ENCODE data around the gene ZAP70. TPM values are rescaled to one million over a fixed set of nuclear protein-coding genes. Genes with fewer than 3 reads are reported as not detected.
A peak's percentile ranks its signal among the peaks of the same experiment; 100 is the strongest.

ZAP70 gene
- total RNA-seq (2016; rRNA removed; fragmentation: Illumina TruSeq; extraction: Trizol) (0.18 and 0.51 TPM in 2 replicates), polyA plus RNA-seq (2011; rRNA removed) (4.0 and 7.1 TPM in 2 replicates), polyA minus RNA-seq (2011; rRNA and poly(A)+ RNA removed; ENCODE audit: low replicate concordance) (5.3 TPM in 1 of 2 replicates, not detected in the other), Bru-seq, nascent RNA (percentile 25 among the genes with signal in this experiment), BruChase-seq, experiment 1, labeled RNA remaining after a 6-hour chase (percentile 22 among the genes with signal in this experiment), BruChase-seq, experiment 2, labeled RNA remaining after a 2-hour chase (percentile 21 among the genes with signal in this experiment)
- total RNA-seq (2016; cell fraction: cytosol; rRNA removed; fragmentation: Illumina TruSeq; extraction: Trizol; ENCODE audit: low read depth) = not detected in 2 replicates
- total RNA-seq (2016; cell fraction: insoluble cytoplasmic fraction; rRNA removed; fragmentation: Illumina TruSeq; extraction: Trizol) = 0.24 and 0.43 TPM in 2 replicates
- total RNA-seq (2016; cell fraction: membrane; rRNA removed; fragmentation: Illumina TruSeq; extraction: Trizol) = not detected in 2 replicates
- total RNA-seq (2016; cell fraction: nucleus; rRNA removed; fragmentation: Illumina TruSeq; extraction: Trizol) = 0.28 and 0.31 TPM in 2 replicates
- 2.5 and 3.2 TPM in 2 replicates for polyA plus RNA-seq (2011; cell fraction: cytosol; rRNA removed)
- polyA plus RNA-seq (2011; cell fraction: nucleus; rRNA removed) = 64.9 and 67.7 TPM in 2 replicates
- 2.2 and 3.6 TPM in 2 replicates for polyA plus RNA-seq (2012)
- not detected in 2 replicates for polyA plus RNA-seq (2016; cell fraction: cytosol; fragmentation: Illumina TruSeq; extraction: Trizol; ENCODE audit: low read depth)
- 0.27 and 0.57 TPM in 2 replicates for polyA plus RNA-seq (2016; cell fraction: insoluble cytoplasmic fraction; fragmentation: Illumina TruSeq; extraction: Trizol; ENCODE audit: low read depth)
- polyA plus RNA-seq (2016; cell fraction: membrane; fragmentation: Illumina TruSeq; extraction: Trizol; ENCODE audit: low read depth) = not detected in 2 replicates
- polyA plus RNA-seq (2016; cell fraction: nucleus; fragmentation: Illumina TruSeq; extraction: Trizol; ENCODE audit: insufficient read depth, low read depth) = 1.00 and 1.1 TPM in 2 replicates
- 1.5 and 1.6 TPM in 2 replicates for polyA minus RNA-seq (2011; cell fraction: cytosol; rRNA and poly(A)+ RNA removed)
- polyA minus RNA-seq (2011; cell fraction: nucleus; rRNA and poly(A)+ RNA removed) = 5.0 and 5.6 TPM in 2 replicates
- long read RNA-seq, experiment 1, partial matches to known transcripts = 0 of 1 reads
- long read RNA-seq, experiment 1, other reads (novel, unspliced or antisense) = 1 of 1 reads
- long read RNA-seq, experiment 2, partial matches to known transcripts = 0 of 3 reads
- long read RNA-seq, experiment 2, other reads (novel, unspliced or antisense) = 2 of 3 reads

DNA sequence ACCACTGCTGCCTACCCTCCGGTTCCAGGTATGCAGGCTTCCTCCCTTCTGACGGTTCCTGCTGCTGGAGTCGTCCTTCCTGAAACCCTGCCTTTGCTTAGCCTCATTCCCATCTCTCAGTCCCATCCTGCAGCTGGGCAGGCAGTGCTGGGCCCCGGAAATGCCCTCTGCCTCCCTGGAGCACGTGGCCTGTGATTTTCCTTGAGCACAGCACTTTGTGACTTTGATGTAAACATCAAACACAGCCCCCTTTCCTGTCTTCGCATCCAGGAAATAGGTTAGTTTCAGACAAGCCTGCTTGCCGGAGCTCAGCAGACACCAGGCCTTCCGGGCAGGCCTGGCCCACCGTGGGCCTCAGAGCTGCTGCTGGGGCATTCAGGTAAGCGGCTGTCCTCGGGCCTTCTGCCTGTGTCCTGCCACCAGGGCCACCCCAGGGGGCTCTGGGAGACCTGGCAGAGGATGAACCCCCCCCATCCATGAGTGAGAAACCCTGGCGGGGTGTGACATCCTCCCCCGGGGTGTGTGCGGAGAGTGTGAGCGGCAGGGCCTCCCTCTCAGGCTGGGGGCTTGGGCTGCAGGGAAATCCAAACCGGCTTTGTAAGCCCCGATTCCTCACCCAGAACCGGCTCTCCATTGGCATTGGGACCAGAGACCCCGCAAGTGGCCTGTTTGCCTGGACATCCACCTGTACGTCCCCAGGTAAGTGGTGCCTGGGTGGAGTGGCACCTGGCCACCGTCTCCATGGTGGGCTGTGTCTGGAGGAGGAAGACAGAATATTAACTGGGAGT, at the start of gene ZAP70:
ZAP70 (plus strand) TSS at position 281 of the 788 bp plus-strand sequence. CDS start 10,461 bp downstream, outside the sequence.
- in situ Hi-C loops (cut with HindIII; ENCODE audit: extremely low pct_ligation_motif_present, low pct_unique_long_range_greater_than_20kb) = no loop called here
- 49% methylated on average over 18 of the region's 21 CpGs for WGBS (ENCODE audit: low lambda C conversion rate)
- Histone ChIP-seq H3K79me2 (ENCODE audit: insufficient read depth, low read length) (no peaks in the 10 kb centered on the region), H3K4me1 (ENCODE audit: insufficient read depth, low read length) (peaks cover 14% of the 10 kb centered on the region), H3K9ac (ENCODE audit: insufficient read depth, low read depth, low read length) (peak within 1 kb of the TSS; percentile 10; the same call in 1 of the 2 replicates), H3K27ac (ENCODE audit: extremely low read length, insufficient read depth, low read length) (no peak within 1 kb of the TSS), H4K20me1 (ENCODE audit: insufficient read depth, low read length) (no peaks in the 10 kb centered on the region), H3K27me3 (ENCODE audit: control insufficient read depth in 1 of 2, insufficient read depth in 2 of 2, low read length in 2 of 2) (peaks cover 2 to 30% of the 10 kb centered on the region in 2 experiments; a peak in 4 of 5 replicates), H3K4me3 (replicated peaks in 1 of 3; ENCODE audit: insufficient read depth in 1 of 3, low read depth in 2 of 3, low read length in 3 of 3) (peak within 1 kb of the TSS in 1 of 3 experiments; percentile 9; a peak in 1 of 6 replicates), H3K36me3 (replicated peaks in 1 of 2; ENCODE audit: control insufficient read depth in 1 of 2, insufficient read depth in 2 of 2, low read length in 2 of 2) (no peaks in the 10 kb centered on the region), H2AFZ (ENCODE audit: low read length) (peak within 1 kb of the TSS; percentile 71), H3K9me3 (ENCODE audit: low read length) (no peaks in the 10 kb centered on the region), H3K4me2 (ENCODE audit: low read depth, low read length) (peak within 1 kb of the TSS; percentile 55)
- DNase-seq (ENCODE audit: low spot score) (peak; percentile 24), FAIRE-seq (no peak), ATAC-seq (peak; percentile 34)
- BruUV-seq (replicated peaks) = no TSS peak
- intact Hi-C loops (cut with micrococcal nuclease; ENCODE audit: unreplicated experiment) = loop anchor here (10.0 kb wide), 1 partner anchor 551 kb away; no protein-coding TSS in a partner anchor
- CTCF ChIA-PET (ENCODE audit: low intra/inter-chr PET ratio, low total read pairs) = no interaction called here
- POLR2A ChIA-PET = no interaction called here
- TF ChIP-seq, protein P1, sequence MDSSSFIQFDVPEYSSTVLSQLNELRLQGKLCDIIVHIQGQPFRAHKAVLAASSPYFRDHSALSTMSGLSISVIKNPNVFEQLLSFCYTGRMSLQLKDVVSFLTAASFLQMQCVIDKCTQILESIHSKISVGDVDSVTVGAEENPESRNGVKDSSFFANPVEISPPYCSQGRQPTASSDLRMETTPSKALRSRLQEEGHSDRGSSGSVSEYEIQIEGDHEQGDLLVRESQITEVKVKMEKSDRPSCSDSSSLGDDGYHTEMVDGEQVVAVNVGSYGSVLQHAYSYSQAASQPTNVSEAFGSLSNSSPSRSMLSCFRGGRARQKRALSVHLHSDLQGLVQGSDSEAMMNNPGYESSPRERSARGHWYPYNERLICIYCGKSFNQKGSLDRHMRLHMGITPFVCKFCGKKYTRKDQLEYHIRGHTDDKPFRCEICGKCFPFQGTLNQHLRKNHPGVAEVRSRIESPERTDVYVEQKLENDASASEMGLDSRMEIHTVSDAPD (CRISPR knock-in tag; IDR thresholded peaks at IDR 0.05) = no peak
- TF ChIP-seq MED1 (CRISPR knock-in tag; IDR thresholded peaks at IDR 0.05) (peak; percentile 42; the same call in 1 of the 2 replicates), ZSCAN9 (CRISPR knock-in tag; IDR thresholded peaks at IDR 0.05; ENCODE audit: borderline replicate concordance) (0 out of 2 replicates have a peak, but pooled peaks have one; percentile 27), HOXA3 (CRISPR knock-in tag; IDR thresholded peaks at IDR 0.05) (0 out of 2 replicates have a peak, but pooled peaks have one; percentile 15), ZNF768 (CRISPR knock-in tag; IDR thresholded peaks at IDR 0.05) (no peak), ZBTB20 (CRISPR knock-in tag; IDR thresholded peaks at IDR 0.05; ENCODE audit: borderline replicate concordance, low read depth) (peak; percentile 58; the same call in 1 of the 2 replicates), ERF (CRISPR knock-in tag; IDR thresholded peaks at IDR 0.05) (peak; percentile 68), MXD4 (CRISPR knock-in tag; IDR thresholded peaks at IDR 0.05) (no peak), ZNF512 (CRISPR knock-in tag; IDR thresholded peaks at IDR 0.05) (no peak), FOXK1 (CRISPR knock-in tag; IDR thresholded peaks at IDR 0.05; ENCODE audit: borderline replicate concordance, low read depth) (peak; percentile 59; the same call in 1 of the 2 replicates), RORA (CRISPR knock-in tag; IDR thresholded peaks at IDR 0.05) (no peak), DPF2 (CRISPR knock-in tag; IDR thresholded peaks at IDR 0.05; ENCODE audit: borderline replicate concordance, low read depth) (no peak)
- TF ChIP-seq, protein P2, sequence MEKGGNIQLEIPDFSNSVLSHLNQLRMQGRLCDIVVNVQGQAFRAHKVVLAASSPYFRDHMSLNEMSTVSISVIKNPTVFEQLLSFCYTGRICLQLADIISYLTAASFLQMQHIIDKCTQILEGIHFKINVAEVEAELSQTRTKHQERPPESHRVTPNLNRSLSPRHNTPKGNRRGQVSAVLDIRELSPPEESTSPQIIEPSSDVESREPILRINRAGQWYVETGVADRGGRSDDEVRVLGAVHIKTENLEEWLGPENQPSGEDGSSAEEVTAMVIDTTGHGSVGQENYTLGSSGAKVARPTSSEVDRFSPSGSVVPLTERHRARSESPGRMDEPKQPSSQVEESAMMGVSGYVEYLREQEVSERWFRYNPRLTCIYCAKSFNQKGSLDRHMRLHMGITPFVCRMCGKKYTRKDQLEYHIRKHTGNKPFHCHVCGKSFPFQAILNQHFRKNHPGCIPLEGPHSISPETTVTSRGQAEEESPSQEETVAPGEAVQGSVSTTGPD (CRISPR knock-in tag; IDR thresholded peaks at IDR 0.05) = no peak
